Measurements from ENCODE around the gene CREB3L2.

DNA sequence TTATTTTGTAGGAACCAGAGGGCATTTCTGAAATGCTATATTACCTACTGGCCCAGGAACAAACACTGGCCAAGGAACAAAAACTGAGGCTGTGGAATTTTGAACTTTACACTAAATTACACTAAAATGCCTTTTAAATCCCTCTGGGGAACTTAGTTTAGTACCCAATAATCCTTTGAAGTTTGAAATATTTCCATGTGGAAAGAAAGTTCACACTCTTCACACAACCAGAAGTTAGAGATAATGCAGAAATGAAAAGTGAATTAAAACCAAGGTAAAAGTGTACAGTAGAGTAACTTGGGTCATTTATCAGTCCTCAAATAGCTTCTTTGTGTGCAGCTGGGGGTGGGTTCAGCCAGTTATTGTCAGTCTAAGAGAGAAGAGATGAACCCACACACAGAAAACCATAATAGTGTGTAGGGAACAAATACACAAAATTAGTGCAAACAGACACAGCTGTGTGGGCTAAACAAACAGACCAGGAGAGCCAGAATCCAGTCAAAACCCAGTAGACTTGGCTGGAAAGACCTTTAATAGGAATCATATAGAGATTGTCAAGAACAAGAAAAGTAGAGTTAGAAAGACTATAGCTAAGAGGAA lies 108.6 kb downstream of the CREB3L2 start:
- no peak for TF ChIP-seq EZH2 (IDR thresholded peaks at IDR 0.05; ENCODE audit: low read length, missing control alignments)
- TF ChIP-seq, protein P1, sequence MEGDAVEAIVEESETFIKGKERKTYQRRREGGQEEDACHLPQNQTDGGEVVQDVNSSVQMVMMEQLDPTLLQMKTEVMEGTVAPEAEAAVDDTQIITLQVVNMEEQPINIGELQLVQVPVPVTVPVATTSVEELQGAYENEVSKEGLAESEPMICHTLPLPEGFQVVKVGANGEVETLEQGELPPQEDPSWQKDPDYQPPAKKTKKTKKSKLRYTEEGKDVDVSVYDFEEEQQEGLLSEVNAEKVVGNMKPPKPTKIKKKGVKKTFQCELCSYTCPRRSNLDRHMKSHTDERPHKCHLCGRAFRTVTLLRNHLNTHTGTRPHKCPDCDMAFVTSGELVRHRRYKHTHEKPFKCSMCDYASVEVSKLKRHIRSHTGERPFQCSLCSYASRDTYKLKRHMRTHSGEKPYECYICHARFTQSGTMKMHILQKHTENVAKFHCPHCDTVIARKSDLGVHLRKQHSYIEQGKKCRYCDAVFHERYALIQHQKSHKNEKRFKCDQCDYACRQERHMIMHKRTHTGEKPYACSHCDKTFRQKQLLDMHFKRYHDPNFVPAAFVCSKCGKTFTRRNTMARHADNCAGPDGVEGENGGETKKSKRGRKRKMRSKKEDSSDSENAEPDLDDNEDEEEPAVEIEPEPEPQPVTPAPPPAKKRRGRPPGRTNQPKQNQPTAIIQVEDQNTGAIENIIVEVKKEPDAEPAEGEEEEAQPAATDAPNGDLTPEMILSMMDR (conservative IDR thresholded peaks at IDR 0.05 in 1 of 2, IDR thresholded peaks at IDR 0.05 in 1 of 2; ENCODE audit: low read depth in 1 of 2, low read length in 2 of 2), result no peak

All from fibroblast of lung (primary cell).